ENCODE measurements around the gene FZD10.

The FZD10 gene

DNA sequence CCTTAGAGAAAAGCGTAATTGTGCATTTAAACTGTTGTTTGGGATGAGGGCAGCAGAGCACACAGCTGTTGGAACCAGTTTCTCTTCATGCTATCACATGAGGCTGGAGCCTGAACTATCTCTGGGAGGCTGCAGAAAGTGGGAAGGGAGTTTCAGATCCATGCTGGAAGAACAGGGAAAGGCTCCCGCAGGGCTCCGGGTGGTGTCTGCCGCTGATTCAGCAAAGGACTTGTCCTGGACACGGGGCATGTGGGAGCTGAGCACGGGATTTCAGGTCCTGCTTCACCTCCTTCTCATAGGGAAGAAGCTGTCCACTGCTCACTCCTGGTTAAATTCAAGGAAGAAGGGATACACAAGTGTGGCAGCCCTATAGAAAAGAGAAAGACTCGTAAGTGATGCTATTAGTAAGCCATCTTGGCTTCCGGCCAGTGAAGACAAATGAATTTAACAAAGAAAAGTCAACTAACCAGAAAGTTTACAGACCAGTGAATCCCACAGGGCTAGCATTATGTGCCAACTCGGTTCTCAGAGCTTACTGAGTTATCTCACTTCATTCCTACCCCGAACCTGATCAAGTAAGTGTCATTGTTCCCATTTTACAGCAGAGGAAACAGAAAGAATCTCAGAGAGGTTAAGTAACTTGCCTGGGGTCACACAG lies 6.7 kb upstream of the FZD10 start:
- no peak for DNase-seq

- DNase-seq = no peak
These were observed 5.5 kb upstream of the FZD10 start for GRCh38 chr12:130156652-130157275.

DNA sequence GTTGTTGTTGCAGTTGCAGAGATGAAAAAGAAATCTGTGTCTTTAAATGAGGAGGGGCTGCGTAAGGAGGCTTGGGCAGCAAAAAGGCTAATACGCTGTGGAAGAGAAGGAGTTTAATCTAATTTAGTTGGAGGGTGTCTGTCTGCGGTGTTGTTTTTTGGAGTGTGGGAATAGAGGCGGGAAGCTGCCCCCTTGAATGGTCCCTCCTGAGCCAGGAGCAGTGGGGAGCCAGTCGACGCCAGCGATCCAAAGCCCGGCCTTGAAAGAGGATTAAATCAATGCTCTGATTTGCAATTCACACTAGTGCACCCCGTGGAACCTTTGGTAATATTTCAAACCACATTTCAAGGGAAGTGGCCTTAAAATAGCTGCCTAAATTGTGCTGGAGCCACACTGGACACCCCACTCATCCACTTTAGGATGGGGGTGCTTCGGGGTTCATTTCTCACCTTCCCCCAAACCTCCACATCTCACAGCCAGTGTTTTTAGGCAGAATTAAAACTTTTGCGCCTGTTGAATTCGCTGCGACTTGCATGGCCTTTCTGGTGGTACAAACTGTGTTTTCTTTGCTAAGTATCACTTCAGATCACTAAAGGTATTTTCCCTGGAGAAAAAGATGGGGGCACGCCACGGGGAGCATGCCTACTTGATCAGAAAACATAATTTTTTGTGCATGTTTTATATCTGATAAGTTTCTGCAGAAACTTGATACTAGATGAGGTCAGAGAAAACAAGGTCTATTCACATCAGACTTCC lies 4.1 kb upstream of the FZD10 start:
- DNase-seq = no peak

DNA sequence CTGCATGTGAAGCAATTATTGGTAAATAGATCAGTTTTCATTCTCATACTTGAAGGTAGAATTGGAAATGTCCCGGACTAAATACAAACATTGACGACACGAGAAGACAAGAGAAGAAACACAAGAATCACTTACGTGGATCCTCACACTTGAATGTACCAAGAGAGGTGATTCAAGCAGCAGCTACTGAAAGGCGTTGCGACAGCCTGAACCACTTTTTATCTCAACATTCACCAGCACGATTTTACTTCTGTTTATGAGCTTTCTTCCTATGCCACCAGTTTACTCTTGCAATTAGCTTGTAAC lies 3.6 kb upstream of the FZD10 start:
- DNase-seq = no peak

DNA sequence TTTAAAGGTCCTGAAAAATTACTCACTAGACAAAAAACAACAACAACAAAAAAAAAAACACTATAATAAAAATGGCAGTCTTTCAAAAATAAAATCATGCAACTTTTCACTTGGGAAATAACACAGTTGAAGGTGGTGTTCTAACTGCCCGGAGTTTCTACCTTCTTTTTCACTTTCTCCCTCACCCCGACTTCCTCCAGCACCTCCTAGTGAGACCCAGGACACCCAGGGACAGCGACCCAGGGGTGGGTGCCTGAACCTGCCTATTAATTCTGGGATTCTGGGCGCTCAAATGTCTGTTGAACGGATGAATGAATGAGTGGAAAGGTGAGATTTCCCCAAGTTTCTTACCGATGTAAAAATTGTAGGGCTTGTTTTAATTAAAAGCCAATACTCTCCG lies 2.0 kb upstream of the FZD10 start:
- DNase-seq = no peak

DNA sequence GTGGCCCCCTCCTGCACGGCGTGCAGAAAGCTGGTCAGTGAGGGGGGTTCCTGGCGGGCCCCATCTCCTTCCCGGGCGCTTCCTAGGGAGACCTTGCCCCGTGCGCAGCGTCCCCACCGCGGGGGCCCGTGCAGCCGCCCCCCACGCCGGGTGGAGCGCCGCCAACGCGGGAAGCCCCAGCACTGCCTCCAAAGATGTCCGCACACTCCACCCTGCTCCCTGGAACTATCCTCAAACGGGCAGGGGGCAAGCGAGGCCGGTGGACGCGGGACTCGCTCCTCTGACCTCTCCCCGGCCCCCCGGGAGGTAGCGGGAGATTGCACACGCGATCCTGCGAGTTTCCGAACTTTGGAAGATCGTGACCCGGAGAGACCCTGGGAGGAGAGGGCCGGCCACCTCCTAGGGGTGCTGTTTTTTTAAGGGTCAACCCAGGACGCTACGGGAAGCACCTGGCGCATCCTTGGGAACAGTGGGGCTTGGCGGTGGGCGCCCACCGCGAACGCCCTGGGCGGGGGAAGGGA lies 1.5 kb upstream of the FZD10 start:
- DNase-seq = no peak

GRCh38 chr12:130161261-130162243 lies 712 bp upstream of the FZD10 start:
- no peak for DNase-seq

- no peak for DNase-seq
These were observed 639 bp downstream of the FZD10 start for GRCh38 chr12:130162745-130163460.

DNA sequence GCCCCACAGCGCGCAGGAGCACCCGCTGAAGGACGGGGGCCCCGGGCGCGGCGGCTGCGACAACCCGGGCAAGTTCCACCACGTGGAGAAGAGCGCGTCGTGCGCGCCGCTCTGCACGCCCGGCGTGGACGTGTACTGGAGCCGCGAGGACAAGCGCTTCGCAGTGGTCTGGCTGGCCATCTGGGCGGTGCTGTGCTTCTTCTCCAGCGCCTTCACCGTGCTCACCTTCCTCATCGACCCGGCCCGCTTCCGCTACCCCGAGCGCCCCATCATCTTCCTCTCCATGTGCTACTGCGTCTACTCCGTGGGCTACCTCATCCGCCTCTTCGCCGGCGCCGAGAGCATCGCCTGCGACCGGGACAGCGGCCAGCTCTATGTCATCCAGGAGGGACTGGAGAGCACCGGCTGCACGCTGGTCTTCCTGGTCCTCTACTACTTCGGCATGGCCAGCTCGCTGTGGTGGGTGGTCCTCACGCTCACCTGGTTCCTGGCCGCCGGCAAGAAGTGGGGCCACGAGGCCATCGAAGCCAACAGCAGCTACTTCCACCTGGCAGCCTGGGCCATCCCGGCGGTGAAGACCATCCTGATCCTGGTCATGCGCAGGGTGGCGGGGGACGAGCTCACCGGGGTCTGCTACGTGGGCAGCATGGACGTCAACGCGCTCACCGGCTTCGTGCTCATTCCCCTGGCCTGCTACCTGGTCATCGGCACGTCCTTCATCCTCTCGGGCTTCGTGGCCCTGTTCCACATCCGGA lies 1.4 kb downstream of the FZD10 start:
- DNase-seq = no peak

DNA sequence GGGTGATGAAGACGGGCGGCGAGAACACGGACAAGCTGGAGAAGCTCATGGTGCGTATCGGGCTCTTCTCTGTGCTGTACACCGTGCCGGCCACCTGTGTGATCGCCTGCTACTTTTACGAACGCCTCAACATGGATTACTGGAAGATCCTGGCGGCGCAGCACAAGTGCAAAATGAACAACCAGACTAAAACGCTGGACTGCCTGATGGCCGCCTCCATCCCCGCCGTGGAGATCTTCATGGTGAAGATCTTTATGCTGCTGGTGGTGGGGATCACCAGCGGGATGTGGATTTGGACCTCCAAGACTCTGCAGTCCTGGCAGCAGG lies 1.9 kb downstream of the FZD10 start:
- DNase-seq = no peak

DNA sequence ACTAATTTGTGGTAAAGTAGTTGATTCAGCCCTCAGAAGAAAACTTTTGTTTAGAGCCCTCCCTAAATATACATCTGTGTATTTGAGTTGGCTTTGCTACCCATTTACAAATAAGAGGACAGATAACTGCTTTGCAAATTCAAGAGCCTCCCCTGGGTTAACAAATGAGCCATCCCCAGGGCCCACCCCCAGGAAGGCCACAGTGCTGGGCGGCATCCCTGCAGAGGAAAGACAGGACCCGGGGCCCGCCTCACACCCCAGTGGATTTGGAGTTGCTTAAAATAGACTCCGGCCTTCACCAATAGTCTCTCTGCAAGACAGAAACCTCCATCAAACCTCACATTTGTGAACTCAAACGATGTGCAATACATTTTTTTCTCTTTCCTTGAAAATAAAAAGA lies 2.7 kb downstream of the FZD10 start:
- no peak for DNase-seq

GRCh38 chr12:130166306-130166705 lies 4.0 kb downstream of the FZD10 start:
- no peak for DNase-seq

DNA sequence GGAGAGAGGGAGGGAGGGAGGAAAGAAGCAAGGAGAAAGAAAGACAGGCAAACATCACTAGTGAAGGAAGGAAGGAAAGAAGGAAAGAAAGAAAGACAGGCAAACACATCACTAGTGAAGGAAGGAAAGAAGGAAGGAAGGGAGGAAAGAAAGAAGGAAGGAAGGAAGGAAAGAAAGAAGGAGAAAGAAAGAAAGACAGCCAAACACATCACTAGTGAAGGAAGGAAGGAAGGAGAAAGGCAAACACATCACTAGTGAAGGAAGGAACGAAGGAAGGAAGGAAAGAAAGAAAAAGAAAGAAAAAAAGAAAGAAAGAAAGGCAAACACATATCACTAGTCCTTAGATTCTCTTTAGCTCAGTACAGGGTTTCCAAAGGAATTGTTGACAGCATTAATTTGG lies 5.3 kb downstream of the FZD10 start:
- DNase-seq = no peak

GRCh38 chr12:130169256-130169655 lies 7.0 kb downstream of the FZD10 start:
- DNase-seq = no peak

DNA sequence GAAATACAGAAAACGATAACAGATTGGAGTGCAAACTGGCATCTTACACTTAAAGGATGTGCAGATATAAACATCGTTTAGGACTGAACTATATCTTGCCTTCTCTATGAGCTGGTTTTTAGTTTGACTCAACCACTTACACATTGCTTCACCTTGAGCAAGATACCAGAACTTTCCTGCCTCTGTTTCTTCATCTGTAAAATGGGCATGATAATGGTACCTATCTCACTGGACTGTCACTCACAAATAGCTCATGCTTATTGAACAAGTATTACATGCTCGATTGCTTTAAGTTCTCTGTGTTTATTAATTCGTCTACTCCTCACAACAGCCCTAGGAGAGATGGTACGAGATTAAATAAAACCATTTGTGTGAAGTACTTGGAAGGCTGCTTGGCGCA lies 7.7 kb downstream of the FZD10 start:
- no peak for DNase-seq

DNA sequence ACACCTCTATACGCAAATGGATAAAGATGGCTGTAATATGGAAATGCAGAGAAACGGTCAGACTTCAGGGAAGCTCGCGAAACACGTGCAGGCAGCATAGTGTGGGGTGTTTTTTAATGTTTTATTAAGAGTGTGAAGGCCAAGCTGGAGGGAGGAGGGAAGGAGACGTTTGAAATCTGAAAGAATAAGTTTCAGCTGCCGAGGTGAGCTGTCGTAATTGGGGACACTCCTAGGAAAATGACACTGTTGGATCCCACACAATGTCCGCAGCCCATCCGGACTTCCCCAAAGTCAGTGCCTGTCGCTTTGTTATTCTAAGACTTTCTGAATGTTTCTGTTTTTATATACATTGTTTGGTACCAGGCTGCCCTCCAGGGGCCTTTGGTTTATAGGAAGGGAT lies 8.3 kb downstream of the FZD10 start:
- no peak for DNase-seq

GRCh38 chr12:130177635-130178242 lies 15.5 kb downstream of the FZD10 start:
- no peak for DNase-seq

DNA sequence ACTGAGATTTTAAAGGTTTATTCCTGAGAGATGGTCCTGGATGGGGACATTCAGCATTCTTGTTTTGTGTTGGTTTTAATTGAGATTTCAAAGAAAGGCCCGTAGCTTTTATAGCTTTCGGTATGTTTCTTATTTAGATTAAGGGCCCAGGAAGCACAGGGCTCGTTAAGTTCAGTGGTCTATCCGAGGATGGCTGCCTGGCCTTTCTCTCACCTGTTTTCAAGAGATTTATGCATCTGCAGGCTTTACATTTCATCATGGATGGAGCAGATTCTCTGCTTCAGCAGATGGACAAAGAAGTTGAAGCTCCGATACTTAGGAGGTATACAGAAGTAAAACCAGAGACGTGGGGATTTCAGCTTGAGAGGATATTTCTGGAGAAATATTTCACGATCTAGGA lies 16.0 kb downstream of the FZD10 start:
- no peak for DNase-seq

DNA sequence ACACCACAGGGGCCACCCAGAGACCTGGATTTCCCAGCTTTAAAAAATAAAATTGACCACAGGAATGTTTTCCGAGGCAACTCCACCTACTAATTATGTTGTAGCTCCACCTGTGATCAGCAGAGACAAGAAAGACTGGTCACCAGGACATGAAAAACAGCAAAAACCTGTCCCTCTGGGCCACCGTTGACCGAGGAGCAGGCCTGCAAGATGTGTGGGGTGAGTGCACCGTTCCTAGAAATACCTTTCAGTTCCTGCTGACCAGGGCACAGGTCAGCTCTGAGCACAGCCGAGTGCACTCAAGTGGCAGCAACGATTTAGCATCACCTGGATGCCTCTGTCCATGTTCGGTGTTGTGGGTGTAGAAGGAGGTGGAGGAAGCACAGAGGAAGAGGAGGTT lies 16.9 kb downstream of the FZD10 start:
- DNase-seq = no peak

GRCh38 chr12:130179621-130180020 lies 17.4 kb downstream of the FZD10 start:
- DNase-seq = no peak

GRCh38 chr12:130181211-130181610 lies 18.9 kb downstream of the FZD10 start:
- DNase-seq = no peak

All from activated CD4-positive, alpha-beta T cell treated with anti-CD3 and anti-CD28 coated beads, Interleukin-2, amount 50 U/mL, for 1 hour (primary cell).